Keratinocyte (primary cell): ENCODE data around the gene IQCK. TPM values are rescaled to one million over a fixed set of nuclear protein-coding genes. Genes with fewer than 3 reads are reported as not detected.

Source experiments
- DNase-seq: peaks from one replicate; pipeline ENCODE4 v3.0.0-alpha.2; 2011; ENCODE audit warnings: low read depth, missing footprints, low spot score
- FAIRE-seq: peaks from 2 replicates; lab custom pipeline; 2011; peaks lifted over from hg19 to GRCh38; lab: Jason Lieb, UNC
- H2AFZ ChIP-seq: 2 replicates; pipeline ENCODE4 v1.6.0; 2012; ENCODE audit warnings: low read length, control low read depth, inconsistent platforms; ENCODE audit not compliant: control insufficient read depth
- H3K27ac ChIP-seq: 2 replicates; pipeline ENCODE4 v1.5.1; 2011; ENCODE audit warnings: low read length; ENCODE audit not compliant: control insufficient read depth, insufficient read depth
- H3K27me3 ChIP-seq: 3 replicates; pipeline ENCODE4 v1.6.0; 2011; ENCODE audit warnings: low read length; ENCODE audit not compliant: control insufficient read depth, insufficient read depth; ENCODE audit errors: extremely low read depth
- H3K36me3 ChIP-seq, 2 experiments: 2 replicates in 1 of 2; 3 replicates in 1 of 2; pipeline ENCODE4 v1.5.1; 2011; ENCODE audit warnings: low read length in 2 of 2, mild to moderate bottlenecking in 1 of 2; ENCODE audit not compliant: control insufficient read depth in 2 of 2, insufficient read depth in 2 of 2; ENCODE audit errors: extremely low read depth in 1 of 2
- H3K4me1 ChIP-seq: 3 replicates; pipeline ENCODE4 v1.5.1; 2011; ENCODE audit warnings: low read length; ENCODE audit not compliant: control insufficient read depth, insufficient read depth; ENCODE audit errors: extremely low read depth
- H3K4me2 ChIP-seq: 3 replicates; pipeline ENCODE4 v1.6.0; 2011; ENCODE audit warnings: low read depth, low read length; ENCODE audit not compliant: control insufficient read depth, insufficient read depth; ENCODE audit errors: extremely low read depth
- H3K4me3 ChIP-seq, 3 experiments: fragments of 200-600 bp in 1 of 3; sonication (generic) in 1 of 3; 2 replicates in 2 of 3; 3 replicates in 1 of 3; pipeline ENCODE4 v1.5.1; 2011 to 2016; ENCODE audit warnings: low read length in 3 of 3, mild to moderate bottlenecking in 3 of 3, control low read depth in 2 of 3, inconsistent platforms in 1 of 3, low read depth in 1 of 3, mixed read lengths in 1 of 3, mixed run types in 1 of 3, moderate library complexity in 1 of 3; ENCODE audit not compliant: control insufficient read depth in 2 of 3, insufficient read depth in 2 of 3; ENCODE audit errors: extremely low read depth in 1 of 3
- H3K79me2 ChIP-seq: 2 replicates; pipeline ENCODE4 v1.6.0; 2012; ENCODE audit warnings: low read length; ENCODE audit not compliant: control insufficient read depth, insufficient read depth
- H3K9ac ChIP-seq: 3 replicates; pipeline ENCODE4 v1.6.0; 2011; ENCODE audit warnings: low read length; ENCODE audit not compliant: control insufficient read depth, insufficient read depth; ENCODE audit errors: extremely low read depth
- H3K9me1 ChIP-seq: 3 replicates; pipeline ENCODE4 v1.6.0; 2011; ENCODE audit warnings: low read length; ENCODE audit not compliant: control insufficient read depth, insufficient read depth; ENCODE audit errors: extremely low read depth
- H3K9me3 ChIP-seq: 2 replicates; pipeline ENCODE4 v1.5.1; 2012; ENCODE audit warnings: low read depth, low read length; ENCODE audit not compliant: control insufficient read depth
- H4K20me1 ChIP-seq: 3 replicates; pipeline ENCODE4 v1.6.0; 2011; ENCODE audit warnings: low read length; ENCODE audit not compliant: control insufficient read depth, insufficient read depth; ENCODE audit errors: extremely low read depth
- EZH2 ChIP-seq: IDR thresholded peaks from one replicate; pipeline ENCODE4 v1.6.1; 2012; ENCODE audit warnings: inconsistent platforms, mild to moderate bottlenecking, low read length, moderate library complexity
- dilution Hi-C: fragments of 300-500 bp; cut with MboI; formaldehyde crosslinking; loops from one replicate; pipeline ENCODE4 v1.7.0; 2020; ENCODE audit warnings: low sequenced_read_pairs; ENCODE audit not compliant: extremely low pct_ligation_motif_present
- polyA plus RNA-seq, 5 experiments: library from polyadenylated mRNA; depleted of rRNA in 3 of 5; stranded (reverse) in 3 of 5; stranded (forward) in 1 of 5; unstranded in 1 of 5; fragments of >200 nt; gene quantifications; 1 replicate in 1 of 5; 2 replicates in 3 of 5; 3 replicates in 1 of 5; pipeline versions ENCODE4 v1.2.1 to v1.2.3, GENCODE V29; 2011 to 2012; ENCODE audit warnings: missing spikeins in 2 of 5, low read depth in 1 of 5, low replicate concordance in 1 of 5
- TF ChIP-seq, protein P1 (sequence below), 3 experiments: IDR thresholded peaks in 1 of 3; conservative IDR thresholded peaks in 1 of 3; optimal IDR thresholded peaks in 1 of 3; 2 replicates in 2 of 3; 3 replicates in 1 of 3; pipeline versions ENCODE3 to v1.5.1; 2011; ENCODE audit warnings: low read length in 3 of 3, mild to moderate bottlenecking in 3 of 3, moderate library complexity in 2 of 3, control low read depth in 1 of 3, inconsistent platforms in 1 of 3; ENCODE audit not compliant: insufficient read depth in 2 of 3; ENCODE audit errors: extremely low read depth in 1 of 3

The IQCK gene
- polyA plus RNA-seq, 1 donor (not counting 4 experiments of a cell fraction or from before 2014, with no cell fraction given) = 9.7 TPM

DNA sequence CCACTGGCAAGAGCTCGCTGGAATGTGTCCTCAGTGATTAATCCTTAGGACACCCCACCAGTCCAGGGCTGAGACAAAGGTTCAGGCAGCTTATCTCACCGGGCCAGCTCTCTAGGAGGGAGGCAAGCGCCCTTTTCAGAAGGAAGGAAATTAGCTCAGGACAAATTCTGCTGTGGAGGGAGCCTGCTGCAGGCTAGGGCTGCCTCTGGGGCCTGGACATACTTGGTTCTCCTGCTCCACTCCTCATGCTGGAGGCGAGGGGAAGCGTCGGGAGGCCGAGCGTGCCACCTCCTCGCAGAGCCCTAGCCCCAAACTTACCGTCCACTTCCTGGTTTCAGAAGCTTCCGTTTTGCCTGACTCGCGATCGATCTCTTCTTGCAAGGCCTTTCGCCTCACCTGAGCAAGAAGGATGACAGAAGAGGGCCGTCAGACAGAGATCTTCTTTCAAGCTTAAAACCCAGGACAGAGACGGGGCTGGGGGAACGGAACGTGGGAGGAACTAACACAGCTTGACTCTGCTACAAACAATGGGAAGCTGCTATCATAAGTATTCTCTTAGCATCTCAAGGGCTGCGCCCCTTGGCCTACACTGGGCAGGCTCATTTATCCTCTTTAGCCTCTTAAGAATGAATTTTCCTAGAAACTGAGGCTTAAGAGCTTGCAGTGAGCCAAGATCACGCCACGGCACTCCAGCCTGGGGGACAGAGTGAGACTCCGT, 7.7 kb upstream of the IQCK start:
- Histone ChIP-seq H3K4me1 (peaks cover under 1% of the 10 kb centered on the region), H3K4me3 (no peak overlapping the region), H3K36me3 (peaks cover 23 to 25% of the 10 kb centered on the region in 2 experiments), H3K79me2 (peaks cover 29% of the 10 kb centered on the region), H3K9me1 (no peaks in the 10 kb centered on the region), H3K4me2 (no peak overlapping the region), H4K20me1 (no peaks in the 10 kb centered on the region), H3K9ac (no peak overlapping the region), H3K27me3 (no peaks in the 10 kb centered on the region), H3K9me3 (no peaks in the 10 kb centered on the region), H3K27ac (no peak overlapping the region), H2AFZ (no peak overlapping the region)
- dilution Hi-C loops = no loop called here
- no peak for DNase-seq
- FAIRE-seq = no peak
- TF ChIP-seq, protein P1, sequence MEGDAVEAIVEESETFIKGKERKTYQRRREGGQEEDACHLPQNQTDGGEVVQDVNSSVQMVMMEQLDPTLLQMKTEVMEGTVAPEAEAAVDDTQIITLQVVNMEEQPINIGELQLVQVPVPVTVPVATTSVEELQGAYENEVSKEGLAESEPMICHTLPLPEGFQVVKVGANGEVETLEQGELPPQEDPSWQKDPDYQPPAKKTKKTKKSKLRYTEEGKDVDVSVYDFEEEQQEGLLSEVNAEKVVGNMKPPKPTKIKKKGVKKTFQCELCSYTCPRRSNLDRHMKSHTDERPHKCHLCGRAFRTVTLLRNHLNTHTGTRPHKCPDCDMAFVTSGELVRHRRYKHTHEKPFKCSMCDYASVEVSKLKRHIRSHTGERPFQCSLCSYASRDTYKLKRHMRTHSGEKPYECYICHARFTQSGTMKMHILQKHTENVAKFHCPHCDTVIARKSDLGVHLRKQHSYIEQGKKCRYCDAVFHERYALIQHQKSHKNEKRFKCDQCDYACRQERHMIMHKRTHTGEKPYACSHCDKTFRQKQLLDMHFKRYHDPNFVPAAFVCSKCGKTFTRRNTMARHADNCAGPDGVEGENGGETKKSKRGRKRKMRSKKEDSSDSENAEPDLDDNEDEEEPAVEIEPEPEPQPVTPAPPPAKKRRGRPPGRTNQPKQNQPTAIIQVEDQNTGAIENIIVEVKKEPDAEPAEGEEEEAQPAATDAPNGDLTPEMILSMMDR (optimal IDR thresholded peaks at IDR 0.05 in 1 of 3, IDR thresholded peaks at IDR 0.05 in 1 of 3, conservative IDR thresholded peaks at IDR 0.05 in 1 of 3; ENCODE audit: extremely low read depth in 1 of 3, insufficient read depth in 2 of 3, low read length in 3 of 3) = no peak
- TF ChIP-seq EZH2 = no peak

DNA sequence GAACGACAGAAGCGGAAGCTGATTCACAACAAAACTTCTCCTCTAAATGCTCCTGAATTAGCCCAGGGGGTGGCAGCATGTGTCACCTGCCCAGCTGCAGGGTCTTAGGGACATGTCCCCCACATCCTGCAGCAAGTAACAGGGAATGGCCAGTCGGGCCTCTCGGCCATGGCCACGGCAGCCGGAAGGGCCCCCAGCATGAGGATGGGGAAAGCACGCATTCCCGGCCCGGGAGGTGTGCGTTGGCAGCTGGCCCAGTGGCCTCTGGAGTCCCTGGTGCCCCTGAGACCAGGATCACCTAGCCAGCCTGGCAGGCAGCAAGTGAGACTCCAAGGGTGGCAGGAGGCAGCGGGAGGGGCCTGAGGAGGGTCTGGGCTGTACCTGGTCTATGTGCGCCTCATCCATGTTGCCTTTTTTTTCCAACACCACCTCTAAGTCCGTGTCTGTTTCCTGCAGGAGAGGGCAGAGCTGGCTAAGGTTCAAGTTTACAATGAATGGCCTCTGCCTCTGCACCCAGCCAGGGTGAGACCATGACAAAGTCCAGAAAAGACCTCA, 7.0 kb upstream of the IQCK start:
- H3K4me3 ChIP-seq = no peak overlapping the region
- FAIRE-seq = no peak
- H3K27me3 ChIP-seq = no peaks in the 10 kb centered on the region
- no peak overlapping the region for H3K9ac ChIP-seq
- no peaks in the 10 kb centered on the region for H3K9me3 ChIP-seq
- TF ChIP-seq, protein P1 (optimal IDR thresholded peaks at IDR 0.05 in 1 of 3, IDR thresholded peaks at IDR 0.05 in 1 of 3, conservative IDR thresholded peaks at IDR 0.05 in 1 of 3; ENCODE audit: extremely low read depth in 1 of 3, insufficient read depth in 2 of 3, low read length in 3 of 3) = no peak
- no peak for TF ChIP-seq EZH2
- no peaks in the 10 kb centered on the region for H4K20me1 ChIP-seq
- no peak overlapping the region for H2AFZ ChIP-seq
- dilution Hi-C loops = no loop called here
- H3K9me1 ChIP-seq = no peaks in the 10 kb centered on the region
- H3K4me2 ChIP-seq = no peak overlapping the region
- H3K4me1 ChIP-seq = peaks cover 5% of the 10 kb centered on the region
- peaks cover 20 to 23% of the 10 kb centered on the region in 2 experiments for H3K36me3 ChIP-seq
- no peak for DNase-seq
- H3K79me2 ChIP-seq = peaks cover 32% of the 10 kb centered on the region
- no peak overlapping the region for H3K27ac ChIP-seq
